ENCODE results near the gene EFNA2. TPM values are rescaled to one million over a fixed set of nuclear protein-coding genes. Genes with fewer than 3 reads are reported as not detected.
"Not testable (repeated sequence)": the region's sequence is repeated elsewhere in the genome, so short reads cannot be mapped to it uniquely, and the experiment has no call there.

Gene EFNA2
- total RNA-seq, 1 experiment from 2014 or later: 14.3 TPM

GRCh38 chr19:1318678-1319471 is 33.2 kb downstream of the EFNA2 start:
- DNase-seq: no peak
- Histone ChIP-seq H3K4ac (ENCODE audit: low read depth, low read length) (no peak overlapping the region), H3K18ac (ENCODE audit: insufficient read length, low read depth, low read length) (no peak overlapping the region), H2BK15ac (ENCODE audit: low read depth, low read length) (no peak overlapping the region), H3K23ac (ENCODE audit: insufficient read length, low read depth, low read length) (no peak overlapping the region), H3T11ph (ENCODE audit: low read length) (no peak overlapping the region), H3K14ac (ENCODE audit: insufficient read depth, low read length) (no peak overlapping the region), H2BK5ac (ENCODE audit: insufficient read length, low read length) (no peak overlapping the region), H2BK20ac (ENCODE audit: low read depth, low read length, poor library complexity, severe bottlenecking) (no peak overlapping the region), H3K23me2 (ENCODE audit: insufficient read length, low read depth, low read length, poor library complexity, severe bottlenecking) (peaks cover 5% of the 10 kb centered on the region), H3K27ac (ENCODE audit: insufficient read length, low read depth, low read length) (no peak overlapping the region), H2AK5ac (ENCODE audit: insufficient read length, low read length) (no peak overlapping the region), H3K9ac (ENCODE audit: extremely low read depth, insufficient read length, low read length) (no peak overlapping the region), H3K4me2 (ENCODE audit: insufficient read depth, insufficient read length, low read length) (no peak overlapping the region), H3K9me3 (ENCODE audit: control insufficient read depth, low read depth, low read length) (no peaks in the 10 kb centered on the region), H4K8ac (replicated peaks; ENCODE audit: insufficient read length, low read depth, low read length) (no peak overlapping the region), H2BK120ac (ENCODE audit: low read depth, low read length, poor library complexity, severe bottlenecking) (no peak overlapping the region), H3K79me1 (ENCODE audit: insufficient read depth, low read depth, low read length, poor library complexity, severe bottlenecking) (no peaks in the 10 kb centered on the region), H3K4me1 (ENCODE audit: insufficient read depth, low read length) (no peaks in the 10 kb centered on the region), H4K20me1 (ENCODE audit: control insufficient read depth, insufficient read depth, insufficient read length) (no peaks in the 10 kb centered on the region), H3K79me2 (ENCODE audit: insufficient read depth, low read length) (no peaks in the 10 kb centered on the region), H4K5ac (ENCODE audit: insufficient read length, low read depth, low read length) (no peak overlapping the region), H4K91ac (ENCODE audit: insufficient read length, low read depth, low read length) (no peak overlapping the region), H2BK12ac (ENCODE audit: insufficient read length, low read depth, low read length) (no peak overlapping the region), H3K27me3 (ENCODE audit: insufficient read depth, low read length) (no peaks in the 10 kb centered on the region), H2AFZ (ENCODE audit: low read length) (no peak overlapping the region), H3K56ac (ENCODE audit: insufficient read length, low read depth, low read length) (no peak overlapping the region)
- H3K4me3 Mint-ChIP-seq: no peak overlapping the region
- no peaks in the 10 kb centered on the region; a peak in 1 of 5 replicates for H3K9me3 Mint-ChIP-seq
- no peaks in the 10 kb centered on the region for H3K36me3 Mint-ChIP-seq (ENCODE audit: insufficient read depth in 1 of 3, low read depth in 3 of 3)
- TF ChIP-seq, protein P1, sequence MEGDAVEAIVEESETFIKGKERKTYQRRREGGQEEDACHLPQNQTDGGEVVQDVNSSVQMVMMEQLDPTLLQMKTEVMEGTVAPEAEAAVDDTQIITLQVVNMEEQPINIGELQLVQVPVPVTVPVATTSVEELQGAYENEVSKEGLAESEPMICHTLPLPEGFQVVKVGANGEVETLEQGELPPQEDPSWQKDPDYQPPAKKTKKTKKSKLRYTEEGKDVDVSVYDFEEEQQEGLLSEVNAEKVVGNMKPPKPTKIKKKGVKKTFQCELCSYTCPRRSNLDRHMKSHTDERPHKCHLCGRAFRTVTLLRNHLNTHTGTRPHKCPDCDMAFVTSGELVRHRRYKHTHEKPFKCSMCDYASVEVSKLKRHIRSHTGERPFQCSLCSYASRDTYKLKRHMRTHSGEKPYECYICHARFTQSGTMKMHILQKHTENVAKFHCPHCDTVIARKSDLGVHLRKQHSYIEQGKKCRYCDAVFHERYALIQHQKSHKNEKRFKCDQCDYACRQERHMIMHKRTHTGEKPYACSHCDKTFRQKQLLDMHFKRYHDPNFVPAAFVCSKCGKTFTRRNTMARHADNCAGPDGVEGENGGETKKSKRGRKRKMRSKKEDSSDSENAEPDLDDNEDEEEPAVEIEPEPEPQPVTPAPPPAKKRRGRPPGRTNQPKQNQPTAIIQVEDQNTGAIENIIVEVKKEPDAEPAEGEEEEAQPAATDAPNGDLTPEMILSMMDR (conservative IDR thresholded peaks at IDR 0.05): peak; percentile 18; the same call in 1 of the 3 replicates
- no peak overlapping the region for H3K27ac Mint-ChIP-seq
- WGBS (ENCODE audit: extremely low coverage, insufficient read length, low lambda C conversion rate): no CpG with 5 or more reads among the region's 46 CpGs
- peaks cover 33% of the 10 kb centered on the region for H3K27me3 Mint-ChIP-seq (ENCODE audit: low read depth)
- no peaks in the 10 kb centered on the region; a peak in 1 of 4 replicates for H3K4me1 Mint-ChIP-seq

GRCh38 chr19:1320282-1320650 is 34.6 kb downstream of the EFNA2 start:
- not testable (repeated sequence) for H2BK12ac ChIP-seq (ENCODE audit: insufficient read length, low read depth, low read length); H3K36me3 Mint-ChIP-seq (ENCODE audit: insufficient read depth in 1 of 3, low read depth in 3 of 3); H3K14ac ChIP-seq (ENCODE audit: insufficient read depth, low read length); H3K79me2 ChIP-seq (ENCODE audit: insufficient read depth, low read length); H2AK5ac ChIP-seq (ENCODE audit: insufficient read length, low read length); H3K23me2 ChIP-seq (ENCODE audit: insufficient read length, low read depth, low read length, poor library complexity, severe bottlenecking); DNase-seq; H3K9me3 ChIP-seq (ENCODE audit: control insufficient read depth, low read depth, low read length); H3K79me1 ChIP-seq (ENCODE audit: insufficient read depth, low read depth, low read length, poor library complexity, severe bottlenecking); H2BK120ac ChIP-seq (ENCODE audit: low read depth, low read length, poor library complexity, severe bottlenecking); H3K4me1 Mint-ChIP-seq; H2BK5ac ChIP-seq (ENCODE audit: insufficient read length, low read length); H2BK20ac ChIP-seq (ENCODE audit: low read depth, low read length, poor library complexity, severe bottlenecking); H4K20me1 ChIP-seq (ENCODE audit: control insufficient read depth, insufficient read depth, insufficient read length); H4K8ac ChIP-seq (replicated peaks; ENCODE audit: insufficient read length, low read depth, low read length); H3K9ac ChIP-seq (ENCODE audit: extremely low read depth, insufficient read length, low read length); H3K27ac Mint-ChIP-seq; H3K27me3 ChIP-seq (ENCODE audit: insufficient read depth, low read length); H3K4me2 ChIP-seq (ENCODE audit: insufficient read depth, insufficient read length, low read length); H3K23ac ChIP-seq (ENCODE audit: insufficient read length, low read depth, low read length); H3T11ph ChIP-seq (ENCODE audit: low read length); H3K4me1 ChIP-seq (ENCODE audit: insufficient read depth, low read length); H3K27ac ChIP-seq (ENCODE audit: insufficient read length, low read depth, low read length); H3K4me3 Mint-ChIP-seq; H4K5ac ChIP-seq (ENCODE audit: insufficient read length, low read depth, low read length); H3K56ac ChIP-seq (ENCODE audit: insufficient read length, low read depth, low read length); H3K18ac ChIP-seq (ENCODE audit: insufficient read length, low read depth, low read length); H2BK15ac ChIP-seq (ENCODE audit: low read depth, low read length); H4K91ac ChIP-seq (ENCODE audit: insufficient read length, low read depth, low read length); H3K4ac ChIP-seq (ENCODE audit: low read depth, low read length); H2AFZ ChIP-seq (ENCODE audit: low read length); H3K9me3 Mint-ChIP-seq
- peaks cover 27% of the 10 kb centered on the region for H3K27me3 Mint-ChIP-seq (ENCODE audit: low read depth)
- no CpG with 5 or more reads among the region's 3 CpGs for WGBS (ENCODE audit: extremely low coverage, insufficient read length, low lambda C conversion rate)
